H9 (cell line): ENCODE results near the gene KIZ. TPM values are rescaled to one million over a fixed set of nuclear protein-coding genes. Genes with fewer than 3 reads are reported as not detected.

Experiments
- DNase-seq: peaks from one replicate; pipeline ENCODE4 v3.0.0-alpha.2; 2017
- H2AFZ ChIP-seq: one replicate; pipeline ENCODE4 v1.6.1; 2013; ENCODE audit warnings: mild to moderate bottlenecking, low read length, control low read depth, moderate library complexity
- H2AK5ac ChIP-seq: 2 replicates; pipeline ENCODE4 v1.6.1; 2013; ENCODE audit warnings: low read length, control low read depth, mixed read lengths; ENCODE audit not compliant: insufficient read length
- H2BK120ac ChIP-seq: one replicate; pipeline ENCODE4 v1.6.1; 2013; ENCODE audit warnings: low read depth, mild to moderate bottlenecking, low read length, control low read depth, inconsistent platforms; ENCODE audit not compliant: poor library complexity, severe bottlenecking
- H2BK12ac ChIP-seq: 2 replicates; pipeline ENCODE4 v1.6.1; 2013; ENCODE audit warnings: low read length, control low read depth, mixed read lengths, low read depth; ENCODE audit not compliant: insufficient read length
- H2BK15ac ChIP-seq: 2 replicates; pipeline ENCODE4 v1.6.1; 2013; ENCODE audit warnings: low read depth, low read length, control low read depth
- H2BK20ac ChIP-seq: one replicate; pipeline ENCODE4 v1.6.1; 2013; ENCODE audit warnings: low read depth, mild to moderate bottlenecking, low read length, control low read depth, inconsistent platforms; ENCODE audit not compliant: poor library complexity, severe bottlenecking
- H2BK5ac ChIP-seq: 2 replicates; pipeline ENCODE4 v1.6.1; 2013; ENCODE audit warnings: low read length, control low read depth, mixed read lengths; ENCODE audit not compliant: insufficient read length
- H3K14ac ChIP-seq: 2 replicates; pipeline ENCODE4 v1.6.1; 2013; ENCODE audit warnings: low read length, control low read depth; ENCODE audit not compliant: insufficient read depth
- H3K18ac ChIP-seq: 2 replicates; pipeline ENCODE4 v1.6.1; 2013; ENCODE audit warnings: low read depth, mild to moderate bottlenecking, mixed read lengths, low read length, control low read depth; ENCODE audit not compliant: insufficient read length
- H3K23ac ChIP-seq: 2 replicates; pipeline ENCODE4 v1.6.1; 2013; ENCODE audit warnings: low read length, control low read depth, mixed read lengths, low read depth; ENCODE audit not compliant: insufficient read length
- H3K23me2 ChIP-seq: 2 replicates; pipeline ENCODE4 v1.6.1; 2013; ENCODE audit warnings: low read depth, mild to moderate bottlenecking, mixed read lengths, low read length, control low read depth; ENCODE audit not compliant: insufficient read length, poor library complexity, severe bottlenecking
- H3K27ac ChIP-seq: 2 replicates; pipeline ENCODE4 v1.5.1; 2013; ENCODE audit warnings: low read length, control low read depth, mixed read lengths, low read depth; ENCODE audit not compliant: insufficient read length
- H3K27me3 ChIP-seq: 2 replicates; pipeline ENCODE4 v1.6.1; 2013; ENCODE audit warnings: low read length, control low read depth, inconsistent platforms; ENCODE audit not compliant: insufficient read depth
- H3K4ac ChIP-seq: 2 replicates; pipeline ENCODE4 v1.6.1; 2013; ENCODE audit warnings: low read depth, mild to moderate bottlenecking, control low read depth, inconsistent platforms, low read length, moderate library complexity
- H3K4me1 ChIP-seq: 2 replicates; pipeline ENCODE4 v1.6.1; 2013; ENCODE audit warnings: low read length, control low read depth, inconsistent platforms; ENCODE audit not compliant: insufficient read depth
- H3K4me2 ChIP-seq: 2 replicates; pipeline ENCODE4 v1.6.1; 2013; ENCODE audit warnings: low read length, control low read depth, mixed read lengths; ENCODE audit not compliant: insufficient read length, insufficient read depth
- H3K56ac ChIP-seq: 2 replicates; pipeline ENCODE4 v1.6.1; 2013; ENCODE audit warnings: low read depth, mild to moderate bottlenecking, mixed read lengths, low read length, control low read depth; ENCODE audit not compliant: insufficient read length
- H3K79me1 ChIP-seq: 2 replicates; pipeline ENCODE4 v1.6.1; 2013; ENCODE audit warnings: low read depth, mild to moderate bottlenecking, moderate library complexity, low read length, control low read depth, inconsistent platforms; ENCODE audit not compliant: insufficient read depth, poor library complexity, severe bottlenecking
- H3K79me2 ChIP-seq: 2 replicates; pipeline ENCODE4 v1.6.1; 2013; ENCODE audit warnings: low read length, control low read depth, inconsistent platforms; ENCODE audit not compliant: insufficient read depth
- H3K9ac ChIP-seq: 2 replicates; pipeline ENCODE4 v1.6.1; 2013; ENCODE audit warnings: low read length, control low read depth, mixed read lengths; ENCODE audit not compliant: insufficient read length; ENCODE audit errors: extremely low read depth
- H3K9me3 ChIP-seq: one replicate; pipeline ENCODE4 v1.6.1; 2013; ENCODE audit warnings: low read depth, low read length, inconsistent platforms; ENCODE audit not compliant: control insufficient read depth
- H3T11ph ChIP-seq: one replicate; pipeline ENCODE4 v1.6.1; 2013; ENCODE audit warnings: mild to moderate bottlenecking, low read length, control low read depth, inconsistent platforms
- H4K20me1 ChIP-seq: one replicate; pipeline ENCODE4 v1.6.1; 2013; ENCODE audit not compliant: control insufficient read depth, insufficient read length, insufficient read depth
- H4K5ac ChIP-seq: 2 replicates; pipeline ENCODE4 v1.6.1; 2013; ENCODE audit warnings: low read depth, mild to moderate bottlenecking, mixed read lengths, low read length, control low read depth; ENCODE audit not compliant: insufficient read length
- H4K8ac ChIP-seq: replicated peaks from 2 replicates; pipeline ENCODE4 v1.6.1; 2013; ENCODE audit warnings: low read length, control low read depth, mixed read lengths, low read depth; ENCODE audit not compliant: insufficient read length
- H4K91ac ChIP-seq: 2 replicates; pipeline ENCODE4 v1.6.1; 2013; ENCODE audit warnings: low read depth, mild to moderate bottlenecking, moderate library complexity, mixed read lengths, low read length, control low read depth; ENCODE audit not compliant: insufficient read length
- H3K27ac Mint-ChIP-seq, 3 experiments: 2 replicates in 2 of 3; 3 replicates in 1 of 3; pipeline ENCODE4 v1.8.0; 2020 to 2021; ENCODE audit warnings: mixed read lengths in 3 of 3, mild to moderate bottlenecking in 1 of 3, moderate library complexity in 1 of 3
- H3K27me3 Mint-ChIP-seq: 2 replicates; pipeline ENCODE4 v1.8.0; 2021; ENCODE audit warnings: low read depth, mild to moderate bottlenecking, moderate library complexity, mixed read lengths
- H3K36me3 Mint-ChIP-seq, 3 experiments: 2 replicates in 2 of 3; 3 replicates in 1 of 3; pipeline ENCODE4 v1.8.0; 2020 to 2021; ENCODE audit warnings: low read depth in 3 of 3, mixed read lengths in 3 of 3; ENCODE audit not compliant: insufficient read depth in 1 of 3
- H3K4me1 Mint-ChIP-seq, 2 experiments: 2 replicates each; pipeline ENCODE4 v1.8.0; 2020; ENCODE audit warnings: mixed read lengths in 2 of 2
- H3K4me3 Mint-ChIP-seq, 2 experiments: 2 replicates in 1 of 2; 3 replicates in 1 of 2; pipeline ENCODE4 v1.8.0; 2020 to 2021; ENCODE audit warnings: mild to moderate bottlenecking in 2 of 2, mixed read lengths in 2 of 2, moderate library complexity in 1 of 2
- H3K9me3 Mint-ChIP-seq, 2 experiments: 2 replicates in 1 of 2; 3 replicates in 1 of 2; pipeline ENCODE4 v1.8.0; 2020; ENCODE audit warnings: mild to moderate bottlenecking in 2 of 2, mixed read lengths in 2 of 2, moderate library complexity in 1 of 2
- CTCF ChIP-seq: fragments of 200-600 bp; sonication (generic); conservative IDR thresholded peaks from 3 replicates; pipeline ENCODE4 v1.8.0; 2021; ENCODE audit warnings: antibody characterized with exemption, mild to moderate bottlenecking
- WGBS: extraction: QIAGEN DNeasy Blood & Tissue Kit; methylation state at CpG from one replicate; pipeline ENCODE4 v1.1.7; 2013; ENCODE audit warnings: missing lambda C conversion rate, low lambda C conversion rate, mixed read lengths; ENCODE audit not compliant: insufficient read length; ENCODE audit errors: extremely low coverage; 5-methylcytosine and 5-hydroxymethylcytosine counted together
- total RNA-seq: library from RNA; stranded (reverse); gene quantifications from 2 replicates; pipeline ENCODE4 v1.2.1, GENCODE V29; 2021

Gene KIZ
- total RNA-seq, 1 experiment from 2014 or later: 29.3 TPM

GRCh38 chr20:21265261-21266190 lies 139.6 kb downstream of the KIZ start:
- no peaks in the 10 kb centered on the region for H3K4me1 Mint-ChIP-seq
- Histone ChIP-seq H4K91ac (no peak overlapping the region), H4K5ac (no peak overlapping the region), H3K4me2 (no peak overlapping the region), H3K14ac (no peak overlapping the region; the same call in 1 of the 2 replicates), H2AK5ac (no peak overlapping the region), H2BK15ac (no peak overlapping the region), H3K4ac (no peak overlapping the region), H2BK5ac (no peak overlapping the region), H2AFZ (no peak overlapping the region), H3K27me3 (no peaks in the 10 kb centered on the region), H3K23me2 (no peaks in the 10 kb centered on the region), H3K4me1 (no peaks in the 10 kb centered on the region), H3K27ac (no peak overlapping the region), H3K79me2 (no peaks in the 10 kb centered on the region), H3K23ac (no peak overlapping the region), H2BK12ac (no peak overlapping the region), H3K9ac (no peak overlapping the region), H2BK20ac (no peak overlapping the region), H2BK120ac (no peak overlapping the region), H3K79me1 (no peaks in the 10 kb centered on the region), H4K20me1 (no peaks in the 10 kb centered on the region), H3K56ac (no peak overlapping the region), H4K8ac (no peak overlapping the region), H3T11ph (no peak overlapping the region), H3K9me3 (no peaks in the 10 kb centered on the region), H3K18ac (no peak overlapping the region)
- peaks cover 0 to 3% (median 0%) of the 10 kb centered on the region in 3 experiments; a peak in 1 of 7 replicates for H3K36me3 Mint-ChIP-seq
- no peak for TF ChIP-seq CTCF
- DNase-seq: no peak
- H3K4me3 Mint-ChIP-seq: no peak overlapping the region
- peaks cover 7 to 12% of the 10 kb centered on the region in 2 experiments; a peak in 4 of 5 replicates for H3K9me3 Mint-ChIP-seq
- H3K27me3 Mint-ChIP-seq: peaks cover 5% of the 10 kb centered on the region
- no peak overlapping the region for H3K27ac Mint-ChIP-seq
- WGBS: no CpG with 5 or more reads among the region's 15 CpGs
